NOMO-1 treated with DMSO at 0.1 percent for 48 hours (cell line): ENCODE measurements around the gene DGKH.
A peak's percentile ranks its signal among the peaks of the same experiment; 100 is the strongest.
"Not testable (repeated sequence)": the region's sequence is repeated elsewhere in the genome, so short reads cannot be mapped to it uniquely, and the experiment has no call there.

ENCODE experiments used
- DNase-seq: peaks from one replicate; lab custom pipeline; 2025; ENCODE audit not compliant: unreplicated experiment; lab: John Stamatoyannopoulos, UW

Gene DGKH

DNA sequence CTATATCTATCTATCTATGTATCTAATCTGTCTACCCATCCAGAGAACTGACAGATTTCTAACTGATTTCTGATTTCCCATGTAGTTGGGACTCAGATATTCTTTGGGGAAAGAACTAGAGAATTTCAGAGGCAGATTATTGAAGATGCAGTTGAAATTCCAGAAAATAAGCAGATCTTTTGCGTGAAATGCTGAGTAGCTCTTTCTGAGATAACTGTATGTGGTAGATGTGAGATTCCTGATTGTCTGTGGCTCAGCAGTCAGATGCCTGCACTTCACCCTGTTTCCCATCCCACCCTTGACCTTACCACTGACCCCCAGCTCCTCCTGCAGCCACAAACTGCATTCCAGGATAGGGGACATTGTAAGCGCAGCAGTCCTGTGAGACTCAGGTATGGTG, 61.5 kb downstream of the DGKH start:
- no peak for DNase-seq

DNA sequence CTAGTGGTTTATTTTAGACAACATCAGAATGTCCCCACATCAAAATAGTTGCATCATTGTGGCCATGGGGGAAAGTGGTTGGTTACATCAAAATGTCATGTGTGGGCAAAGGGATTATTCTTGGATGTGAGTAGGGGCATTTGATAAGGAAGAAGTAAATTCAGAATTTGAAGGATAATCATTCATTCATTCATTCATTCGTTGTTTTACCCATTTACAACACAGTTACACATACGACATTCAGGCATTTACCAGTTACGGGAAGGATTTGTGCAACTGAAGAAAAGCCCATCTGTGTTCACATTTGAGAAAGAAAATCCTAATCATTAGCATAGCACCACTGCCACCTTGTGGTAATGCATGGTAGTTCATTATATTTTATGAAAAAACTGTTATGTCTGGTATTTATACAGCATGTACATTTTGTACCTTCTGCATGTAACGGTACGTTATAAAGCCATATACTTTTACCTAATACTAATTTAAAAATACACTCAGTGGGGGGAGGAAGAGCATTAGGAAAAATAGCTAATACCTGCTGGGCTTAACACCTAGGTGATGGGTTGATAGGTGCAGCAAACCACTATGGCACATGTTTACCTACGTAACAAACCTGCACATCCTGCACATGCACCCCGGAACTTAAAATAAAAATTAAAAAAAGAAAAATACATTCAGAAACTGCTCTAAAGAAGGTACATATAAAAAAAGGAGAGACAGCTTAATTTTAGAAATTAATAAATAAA, 62.1 kb downstream of the DGKH start:
- DNase-seq = peak; percentile 59

DNA sequence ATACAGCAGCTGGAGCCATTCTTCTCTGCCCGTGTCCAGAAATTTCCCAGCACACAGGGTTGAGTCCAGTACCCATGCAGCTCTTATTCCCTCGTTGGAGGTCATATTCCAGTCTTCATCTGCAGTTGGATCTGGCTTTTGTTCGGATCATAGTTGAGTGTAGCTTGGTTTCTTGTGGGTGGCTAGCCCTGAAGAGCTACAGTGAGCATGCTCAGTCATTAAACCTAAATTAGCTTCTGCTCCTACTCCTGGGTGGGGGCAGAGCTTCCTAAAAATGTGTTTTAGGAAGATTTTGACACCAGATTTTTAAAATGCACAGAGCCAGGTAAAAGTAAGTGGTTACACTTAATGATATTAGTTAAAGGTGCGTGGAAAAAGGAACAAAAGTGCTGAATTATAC, 64.4 kb downstream of the DGKH start:
- no peak for DNase-seq

DNA sequence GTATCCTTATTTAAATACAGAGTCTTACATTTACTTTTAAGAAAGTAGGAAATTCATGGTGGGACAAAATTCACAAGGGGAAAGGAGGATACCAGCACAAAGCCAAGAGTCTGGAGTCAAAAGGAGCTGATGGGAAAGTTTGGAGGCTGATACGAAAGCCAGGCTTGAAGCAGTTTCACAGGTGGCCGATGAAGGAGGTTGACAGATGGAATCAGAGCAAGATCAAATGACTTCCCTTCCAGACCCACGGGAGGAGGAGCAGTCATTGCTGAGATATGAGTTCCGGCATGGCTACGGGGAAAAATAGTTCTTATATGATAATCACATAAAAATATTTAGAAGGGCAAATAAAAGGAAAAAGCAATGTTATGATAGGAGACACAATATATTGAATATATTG, 65.0 kb downstream of the DGKH start:
- no peak for DNase-seq

DNA sequence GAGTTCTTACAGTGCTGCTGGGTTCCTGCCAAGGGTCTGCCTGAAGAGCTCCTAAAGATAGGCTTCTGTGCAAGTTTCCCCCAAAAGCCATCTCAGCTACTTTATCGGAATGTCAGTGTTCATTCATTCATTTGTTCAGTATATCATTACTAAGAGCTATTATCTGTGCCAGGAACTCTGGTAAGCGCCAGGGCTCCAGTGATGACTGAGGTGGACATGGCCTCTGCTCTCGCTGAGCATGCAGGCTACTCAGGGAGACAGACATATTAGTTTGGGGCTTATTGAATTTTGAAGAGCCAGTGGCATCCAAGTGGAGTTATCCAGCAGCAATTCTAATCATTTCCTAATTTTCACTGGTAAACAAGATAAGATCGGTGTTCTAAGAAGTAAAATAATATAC, 65.8 kb downstream of the DGKH start:
- no peak for DNase-seq

DNA sequence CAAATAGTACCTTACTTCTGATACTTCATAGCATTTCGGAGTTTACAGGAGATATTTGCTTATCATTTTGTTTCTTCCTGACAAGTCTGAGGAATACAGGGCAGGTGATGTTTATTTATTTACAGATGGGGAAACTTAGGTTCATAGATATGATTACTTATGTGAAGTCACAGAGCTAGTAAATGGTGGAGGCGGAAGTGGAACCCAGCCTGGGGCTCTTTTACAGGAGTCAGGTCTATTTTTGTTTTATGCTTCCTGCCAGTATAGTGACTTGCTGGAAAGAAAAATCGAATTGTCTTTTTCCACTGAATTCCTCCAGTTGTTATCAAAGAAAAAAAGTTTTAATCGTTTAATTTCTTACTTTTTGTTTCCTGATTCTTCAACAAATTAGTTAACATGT, 66.5 kb downstream of the DGKH start:
- no peak for DNase-seq

DNA sequence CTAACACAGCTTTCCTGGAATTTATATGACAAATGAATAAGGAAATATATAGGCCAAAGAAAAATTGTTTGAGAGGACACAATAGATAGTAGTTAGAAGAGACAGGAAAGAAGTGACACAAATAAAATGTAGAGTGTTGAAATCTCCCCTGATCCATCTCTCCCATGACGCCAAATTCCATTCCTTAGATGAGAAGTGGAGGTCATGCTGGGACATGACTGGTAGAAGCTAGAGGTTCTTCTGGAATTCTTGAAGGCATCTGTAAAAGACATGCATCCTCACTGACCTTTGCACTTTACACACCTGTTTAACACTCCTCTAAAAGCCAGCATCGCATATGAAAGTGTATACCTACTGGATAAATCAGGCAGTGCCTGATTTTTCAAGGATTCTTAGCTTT, 67.8 kb downstream of the DGKH start:
- no peak for DNase-seq

DNA sequence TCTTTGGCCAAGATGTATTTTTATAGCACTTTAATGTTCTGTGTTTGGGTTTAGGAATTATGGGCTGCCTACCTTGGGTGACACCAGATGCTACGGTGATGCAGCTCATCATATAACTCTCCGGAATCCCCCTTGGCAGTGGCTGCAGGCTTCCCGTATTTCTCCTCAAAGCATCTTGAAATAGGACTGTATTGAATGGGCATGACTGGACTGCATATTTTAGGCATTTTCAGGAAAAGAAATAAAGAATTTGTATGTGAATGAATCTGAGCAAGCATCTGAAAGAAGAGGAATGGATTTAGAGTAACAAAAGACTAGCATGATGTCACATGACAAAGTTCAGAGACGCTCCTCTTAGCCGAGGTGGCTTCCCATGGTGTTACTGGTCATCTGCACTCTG, 70.6 kb downstream of the DGKH start:
- no peak for DNase-seq

DNA sequence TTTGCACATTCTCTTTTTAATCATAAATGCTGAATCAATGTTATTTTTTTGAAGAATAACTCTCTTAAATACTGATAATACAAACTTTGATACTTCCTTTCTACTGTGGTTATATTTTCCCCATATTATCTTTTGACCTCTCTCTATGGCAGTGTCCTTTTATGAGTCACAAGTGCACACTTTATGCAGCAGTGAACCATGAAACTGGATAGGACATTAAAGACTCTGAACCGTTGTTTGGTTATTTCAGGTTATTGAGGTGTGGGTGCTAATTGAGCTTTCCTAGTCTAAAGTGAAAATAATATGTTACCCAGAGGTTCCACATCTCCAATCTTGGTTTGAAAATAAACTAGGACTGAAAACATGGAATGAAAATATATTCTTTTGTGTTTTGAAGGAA, 71.4 kb downstream of the DGKH start:
- DNase-seq = no peak

DNA sequence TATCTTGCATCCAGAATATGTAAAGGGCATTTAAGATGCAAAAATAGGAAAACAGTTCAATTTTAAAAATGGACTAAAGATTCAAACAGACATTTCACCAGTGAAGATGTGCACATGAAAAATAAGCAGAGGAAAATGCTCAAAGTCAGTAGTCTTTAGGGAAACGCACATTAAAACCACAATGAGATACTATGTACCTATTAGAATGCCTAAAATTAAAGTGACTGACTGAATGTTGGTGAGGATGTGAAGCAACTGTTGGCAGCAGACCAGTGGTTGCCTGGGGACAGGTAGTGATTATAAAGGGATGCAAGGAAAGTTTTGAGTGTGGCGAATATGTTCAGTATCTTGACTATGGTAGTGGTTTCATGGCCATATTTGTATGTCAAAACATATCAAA, 75.2 kb downstream of the DGKH start:
- no peak for DNase-seq

DNA sequence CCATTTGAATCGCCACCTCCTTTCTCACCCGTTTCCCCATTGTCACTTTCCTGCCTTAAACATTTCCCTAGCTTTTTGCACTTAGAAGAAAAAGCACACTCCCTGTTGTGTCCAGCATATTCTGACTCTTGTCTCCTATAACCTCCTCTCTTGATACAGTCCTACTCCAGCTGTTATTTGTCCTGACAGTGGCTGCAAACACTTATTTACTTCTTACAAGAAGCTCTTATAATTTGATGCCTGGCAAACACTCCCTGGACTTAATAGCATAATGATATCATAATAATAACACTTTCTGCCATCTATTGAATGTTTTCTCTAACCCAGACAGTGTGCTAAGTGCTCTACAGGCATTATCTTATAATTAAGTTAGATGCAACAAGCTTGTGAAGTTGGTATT, 76.6 kb downstream of the DGKH start:
- DNase-seq = no peak

DNA sequence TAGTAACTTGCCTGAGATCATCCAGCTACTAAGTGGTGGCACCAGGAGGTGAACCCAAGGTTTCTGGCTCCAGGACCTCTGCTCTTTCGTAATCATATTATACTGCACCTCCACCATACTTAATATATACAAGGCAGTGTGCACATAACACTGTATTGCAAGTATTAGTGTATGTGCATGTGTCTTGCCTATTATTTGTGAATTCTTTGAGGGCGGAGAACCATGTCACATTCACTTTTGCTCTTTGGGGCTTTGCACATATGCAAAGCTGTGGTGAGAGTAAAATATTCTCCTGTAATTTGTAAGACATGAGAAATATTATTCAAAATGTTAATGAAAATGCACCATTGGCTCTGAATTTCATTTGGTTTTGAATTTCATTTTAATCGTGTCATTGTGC, 78.6 kb downstream of the DGKH start:
- DNase-seq = no peak

DNA sequence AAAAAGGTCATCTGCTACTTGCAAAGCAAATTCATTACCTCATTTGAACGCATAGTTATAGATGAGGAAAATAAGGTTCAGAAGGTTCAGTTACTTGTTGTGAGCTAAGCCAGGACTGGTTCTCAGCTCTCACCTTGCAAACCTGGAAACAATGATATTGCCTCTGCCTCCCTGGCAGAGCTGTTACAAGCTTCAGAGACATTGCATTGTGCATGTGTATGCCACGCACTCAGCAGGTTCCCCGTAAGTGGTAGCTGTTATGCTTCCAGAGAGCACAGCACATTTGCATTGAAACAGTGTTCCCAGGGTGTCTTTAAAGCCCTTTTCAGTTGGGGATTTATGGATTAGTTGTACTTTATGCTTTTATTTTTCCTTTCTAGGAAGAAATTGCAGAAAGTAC, 80.6 kb downstream of the DGKH start:
- DNase-seq = no peak

DNA sequence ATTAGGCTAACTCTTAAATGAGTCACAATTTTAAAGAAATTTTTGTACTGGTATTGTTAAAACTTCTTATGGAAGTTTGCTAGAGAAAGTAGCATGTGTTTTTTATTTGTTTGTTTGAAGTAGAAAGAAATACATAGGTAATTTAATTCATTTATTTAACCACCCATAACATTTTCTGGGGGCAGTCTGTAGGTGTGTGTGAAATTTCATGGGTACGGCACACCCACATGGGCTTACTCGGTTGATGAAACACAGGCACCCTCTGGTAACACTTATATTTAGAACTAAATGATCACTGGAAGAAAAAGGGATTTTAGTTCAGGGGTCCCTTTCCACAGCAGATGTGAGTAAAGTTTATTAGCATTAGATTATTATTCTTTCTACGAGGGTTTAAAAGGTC, 88.1 kb downstream of the DGKH start:
- no peak for DNase-seq

DNA sequence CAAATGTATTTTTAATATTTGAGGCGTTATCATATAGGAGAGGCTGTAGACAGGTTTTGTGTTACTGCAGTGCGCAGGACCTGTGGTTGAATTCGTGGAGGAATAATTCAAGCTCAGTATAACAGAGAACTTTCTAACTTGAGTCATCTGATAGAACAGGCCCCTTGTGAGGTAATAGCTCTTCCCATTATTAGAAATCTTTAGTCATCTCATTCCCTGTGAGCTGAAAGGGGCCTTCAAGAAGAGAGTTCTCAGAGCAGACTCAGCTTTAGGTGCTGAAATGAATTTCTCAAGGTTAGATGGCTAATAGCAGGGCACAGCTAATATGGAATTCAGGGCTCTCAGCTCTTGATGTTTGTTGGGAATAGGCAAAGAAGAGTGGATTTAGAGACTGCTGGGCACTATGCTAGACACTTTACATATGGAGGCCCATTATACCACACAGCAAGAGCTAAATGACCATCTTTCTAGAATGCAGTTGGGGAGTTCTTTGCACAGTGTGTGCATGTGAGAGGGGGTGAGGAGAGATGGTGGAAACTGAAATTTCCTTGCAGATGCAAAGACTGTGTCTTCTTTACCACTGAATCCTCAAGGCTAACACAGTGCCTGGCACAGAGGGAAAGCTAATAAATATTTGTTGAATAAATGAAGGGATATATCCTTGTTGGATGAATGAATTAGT, 89.5 kb downstream of the DGKH start:
- DNase-seq = no peak

DNA sequence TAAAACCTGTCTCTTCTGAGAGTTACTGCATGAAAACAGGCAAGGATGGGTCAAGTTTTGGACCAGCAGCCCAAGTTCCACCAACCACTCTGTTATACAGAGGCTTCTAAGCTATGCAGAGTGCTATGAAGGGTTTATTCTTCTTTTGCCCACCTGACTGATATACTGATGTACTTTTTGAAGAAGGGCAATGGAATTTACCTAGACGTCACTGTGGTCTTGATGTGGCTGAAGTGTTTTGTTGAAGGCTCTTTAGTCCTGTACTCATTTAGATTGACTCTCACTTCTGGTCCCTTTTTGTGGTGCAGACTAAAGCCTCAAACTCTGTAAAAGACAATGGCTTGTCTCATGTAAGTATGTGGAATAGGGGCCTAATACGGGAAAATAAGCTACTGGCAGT, 92.0 kb downstream of the DGKH start:
- DNase-seq = no peak

DNA sequence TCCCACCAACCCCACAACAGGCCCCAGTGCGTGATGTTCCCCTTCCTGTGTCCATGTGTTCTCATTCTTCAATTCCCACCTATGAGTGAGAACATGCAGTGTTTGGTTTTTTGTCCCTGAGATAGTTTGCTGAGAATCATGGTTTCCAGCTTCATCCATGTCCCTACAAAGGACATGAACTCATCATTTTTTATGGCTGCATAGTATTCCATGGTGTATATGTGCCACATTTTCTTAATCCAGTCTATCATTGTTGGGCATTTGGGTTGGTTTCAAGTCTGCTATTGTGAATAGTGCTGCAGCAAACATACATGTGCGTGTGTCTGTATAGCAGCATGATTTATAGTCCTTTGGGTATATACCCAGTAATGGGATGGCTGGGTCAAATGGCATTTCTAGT, 92.6 kb downstream of the DGKH start:
- DNase-seq = not testable (repeated sequence)

DNA sequence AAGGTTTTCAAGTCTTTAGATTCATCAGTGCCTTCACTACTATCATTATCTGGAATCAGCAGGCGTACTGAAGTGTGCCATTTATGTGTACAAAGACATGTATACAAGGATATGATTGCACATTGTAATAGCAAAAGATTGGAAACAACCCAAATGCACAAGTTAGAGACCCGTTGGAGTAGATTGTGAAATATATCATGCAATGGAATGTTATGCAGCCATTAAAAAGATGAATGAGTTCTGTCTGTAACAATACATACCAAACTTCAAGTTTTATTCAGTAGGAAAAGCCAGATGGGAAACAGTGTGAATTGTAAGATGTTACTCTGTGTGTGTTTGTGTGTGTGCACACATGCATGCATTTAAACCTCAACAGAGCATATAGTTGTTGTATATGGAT, 97.9 kb downstream of the DGKH start:
- no peak for DNase-seq

DNA sequence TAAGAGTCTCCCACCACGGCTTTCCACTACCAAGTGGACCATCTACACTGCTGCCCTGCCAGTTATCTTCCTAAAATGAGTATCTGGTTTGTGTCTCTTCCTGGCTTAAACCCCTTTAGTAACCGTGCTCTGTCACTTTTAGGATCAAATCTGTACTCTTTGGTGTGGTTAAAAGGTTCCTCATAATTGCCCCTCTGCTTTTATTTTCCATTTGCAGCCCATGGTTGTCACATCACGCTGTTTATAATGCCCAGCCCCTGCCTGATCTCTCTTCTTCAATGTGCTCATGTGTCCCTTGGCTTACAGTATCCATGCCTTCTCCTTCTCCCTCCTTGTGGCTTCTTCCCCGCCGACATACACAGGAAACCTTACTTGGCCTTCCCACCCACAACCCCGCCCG, 100.1 kb downstream of the DGKH start:
- DNase-seq = no peak

DNA sequence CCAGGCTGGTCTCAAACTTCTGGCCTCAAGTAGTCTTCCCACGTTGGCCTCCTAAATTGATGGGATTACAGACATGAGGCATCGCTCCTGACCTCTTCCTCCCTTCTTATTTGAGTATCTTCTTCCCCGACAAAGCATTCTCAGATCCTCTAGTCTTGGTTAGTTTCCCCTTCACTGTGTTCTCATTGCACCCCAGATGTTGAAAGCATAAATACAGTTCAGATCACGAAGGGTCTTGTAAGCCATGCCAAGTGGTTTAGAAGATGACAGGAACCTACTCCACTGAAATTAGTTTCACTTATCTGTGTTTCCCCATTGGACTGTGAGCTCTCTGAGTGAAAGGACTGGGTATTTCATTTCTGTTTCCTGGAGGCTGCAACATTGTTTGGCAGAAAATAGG, 100.7 kb downstream of the DGKH start:
- no peak for DNase-seq

DNA sequence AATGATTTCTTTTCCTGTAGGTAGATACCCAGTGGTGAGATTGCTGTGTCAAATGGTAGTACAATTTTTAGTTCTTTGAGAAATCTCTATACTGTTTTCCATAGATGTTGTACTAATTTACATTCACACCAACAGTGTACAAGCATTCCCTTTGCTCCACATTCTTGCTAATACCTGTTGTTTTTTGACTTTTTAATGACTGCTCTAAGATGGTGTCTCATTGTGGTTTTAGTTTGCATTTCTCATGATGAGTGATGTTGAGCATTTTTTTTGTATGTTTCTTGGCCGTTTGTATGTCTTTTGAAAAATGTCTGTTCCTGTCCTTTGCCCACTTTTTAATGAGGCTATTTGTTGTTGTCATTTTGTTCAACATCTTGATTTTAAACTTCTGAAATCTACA, 103.3 kb downstream of the DGKH start:
- DNase-seq = no peak

DNA sequence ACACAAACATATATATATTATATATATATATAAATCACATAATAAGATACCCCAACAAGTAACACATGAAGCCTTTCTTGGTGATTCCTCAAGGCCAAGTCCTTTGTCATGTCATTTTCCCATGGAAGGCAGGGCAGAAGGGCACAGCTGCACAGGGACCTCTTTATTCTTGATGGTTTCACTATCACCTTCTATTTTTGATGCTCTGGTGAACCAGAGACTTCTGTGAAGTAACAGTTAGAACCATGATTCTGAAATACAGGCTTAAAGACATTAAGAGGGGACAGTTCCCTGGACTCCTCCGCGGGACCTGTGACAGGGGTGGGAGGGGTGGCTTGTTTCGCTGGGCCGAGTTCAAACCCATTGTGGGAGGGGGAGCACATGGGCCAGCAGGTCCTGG, 104.0 kb downstream of the DGKH start:
- DNase-seq = no peak
